PC-9 (cell line): ENCODE results near the gene DMRT1.

Experiments
- CTCF ChIP-seq: fragments of 200-600 bp; sonication (generic); conservative IDR thresholded peaks from 2 replicates; pipeline ENCODE4 v1.6.1; 2017; ENCODE audit warnings: mixed run types, antibody characterized with exemption, mild to moderate bottlenecking, moderate library complexity
- EZH2 ChIP-seq: fragments of 200-600 bp; sonication (generic); IDR thresholded peaks from 2 replicates; pipeline ENCODE4 v1.8.0; 2017; ENCODE audit warnings: antibody characterized with exemption, low read depth

GRCh38 chr9:982394-983230 lies 141.1 kb downstream of the DMRT1 start:
- no peak for TF ChIP-seq EZH2
- no peak for TF ChIP-seq CTCF
